OCI-LY7 (cell line): ENCODE results near the gene FAM111B.
"Not testable (repeated sequence)": the region's sequence is repeated elsewhere in the genome, so short reads cannot be mapped to it uniquely, and the experiment has no call there.

Experiments used
- CTCF ChIP-seq: fragments of 200-600 bp; sonication (generic); conservative IDR thresholded peaks from 2 replicates; pipeline ENCODE4 v1.5.1; 2014; ENCODE audit warnings: mild to moderate bottlenecking, antibody characterized with exemption, low read length, moderate library complexity, mixed read lengths
- EZH2phosphoT487 ChIP-seq: fragments of 200-600 bp; sonication (generic); IDR thresholded peaks from 2 replicates; pipeline ENCODE4 v1.6.1; 2018; ENCODE audit warnings: low read depth, borderline replicate concordance, mild to moderate bottlenecking, mixed run types, antibody characterized with exemption, low read length, moderate library complexity, mixed read lengths

GRCh38 chr11:59058120-59059033, 48.7 kb upstream of the FAM111B start:
- TF ChIP-seq CTCF, result peak; percentile 89
- not testable (repeated sequence) for TF ChIP-seq EZH2phosphoT487
